NK-92 treated with Interleukin-12 subunit alpha and Interleukin-12 subunit beta, amount 100 ng/mL, for 24 hours (cell line): Measurements from ENCODE around the gene RBM14.
A peak's percentile ranks its signal among the peaks of the same experiment; 100 is the strongest.
"Not testable (repeated sequence)": the region's sequence is repeated elsewhere in the genome, so short reads cannot be mapped to it uniquely, and the experiment has no call there.

ENCODE experiments used
- DNase-seq: peaks from one replicate; lab custom pipeline; 2025; lab: John Stamatoyannopoulos, UW

The RBM14 gene

GRCh38 chr11:66616379-66617154 is at the start of gene RBM14:
Gene RBM14, plus strand, starts transcription at chr11:66616630. Its CDS starts 91 bp downstream, at chr11:66616721.
- DNase-seq = peak; percentile 99

- DNase-seq = no peak
Observed at GRCh38 chr11:66567787-66568123, 48.7 kb upstream of the RBM14 start.

GRCh38 chr11:66568124-66568916 is 48.1 kb upstream of the RBM14 start, which contains the start of gene CTSF:
Gene CTSF, minus strand, starts transcription at chr11:66568606. Its CDS starts 120 bp downstream, at chr11:66568486.
- DNase-seq = no peak

- DNase-seq = no peak
Observed at GRCh38 chr11:66569076-66569475, 47.4 kb upstream of the RBM14 start.

- DNase-seq = no peak
Observed at GRCh38 chr11:66570079-66570849, 46.2 kb upstream of the RBM14 start.

- no peak for DNase-seq
Observed at GRCh38 chr11:66570850-66571180, 45.6 kb upstream of the RBM14 start.

- no peak for DNase-seq
Observed at GRCh38 chr11:66579017-66579606, 37.3 kb upstream of the RBM14 start.

- DNase-seq = no peak
Observed at GRCh38 chr11:66580803-66581202, 35.6 kb upstream of the RBM14 start.

GRCh38 chr11:66581261-66581660 is 35.2 kb upstream of the RBM14 start:
- no peak for DNase-seq

- not testable (repeated sequence) for DNase-seq
Observed at GRCh38 chr11:66582565-66583147, 33.8 kb upstream of the RBM14 start.

GRCh38 chr11:66585447-66585846 is 31.0 kb upstream of the RBM14 start:
- DNase-seq = not testable (repeated sequence)

- DNase-seq = no peak
Observed at GRCh38 chr11:66586136-66586535, 30.3 kb upstream of the RBM14 start.

GRCh38 chr11:66589315-66589714 is 27.1 kb upstream of the RBM14 start:
- not testable (repeated sequence) for DNase-seq

- DNase-seq = no peak
Observed at GRCh38 chr11:66589996-66590675, 26.3 kb upstream of the RBM14 start.

- no peak for DNase-seq
Observed at GRCh38 chr11:66591175-66591574, 25.3 kb upstream of the RBM14 start.

- DNase-seq = peak; percentile 97
Observed at GRCh38 chr11:66592457-66593302, 23.8 kb upstream of the RBM14 start, which contains the start of the genes CCDC87 and CCS. Gene CCDC87, minus strand, starts transcription at chr11:66593063. Its CDS starts 48 bp downstream, at chr11:66593015. Gene CCS, plus strand, starts transcription at chr11:66593185. Its CDS starts 77 bp downstream, at chr11:66593262.

GRCh38 chr11:66593303-66593635 is 23.2 kb upstream of the RBM14 start:
- DNase-seq = peak; percentile 43

- no peak for DNase-seq
Observed at GRCh38 chr11:66593650-66594049, 22.8 kb upstream of the RBM14 start.

GRCh38 chr11:66595245-66595904 is 21.1 kb upstream of the RBM14 start:
- DNase-seq = no peak

GRCh38 chr11:66598993-66599392 is 17.4 kb upstream of the RBM14 start:
- DNase-seq = no peak
